Caco-2 (cell line): ENCODE data around the gene SEMA4D. TPM values are rescaled to one million over a fixed set of nuclear protein-coding genes. Genes with fewer than 3 reads are reported as not detected.

Source experiments
- BruUV-seq: library from RNA; stranded (reverse); fragments of 400-500 nt; replicated peaks from 2 replicates; lab custom pipeline; 2021; lab: Mats Ljungman, UMichigan
- CTCF ChIA-PET: fragments of 300-600 bp; sonication (Branson Sonifier 250); formaldehyde crosslinking; loops from one replicate; lab custom pipeline; 2022; ENCODE audit warnings: antibody characterized with exemption; lab: Charles Lee
- POLR2A ChIA-PET: fragments of 300-600 bp; sonication (Branson Sonifier 250); formaldehyde crosslinking; loops from one replicate; lab custom pipeline; 2022; ENCODE audit warnings: antibody characterized with exemption; lab: Charles Lee
- DNase-seq, 2 experiments: peaks; one replicate each; pipeline versions ENCODE4 v3.0.0 to v3.0.0-alpha.2; 2020 to 2022
- H3K27me3 ChIP-seq: replicated peaks from 2 replicates; pipeline ENCODE4 v1.6.0; 2011; ENCODE audit warnings: low read length; ENCODE audit not compliant: control insufficient read depth, insufficient read depth
- H3K36me3 ChIP-seq: 2 replicates; pipeline ENCODE4 v1.5.1; 2011; ENCODE audit warnings: low read length; ENCODE audit not compliant: control insufficient read depth, insufficient read depth
- H3K4me1 ChIP-seq: fragments of 250-450 bp; sonication (Bioruptor Pico); 2 replicates; pipeline ENCODE4 v1.5.1; 2020; ENCODE audit warnings: mild to moderate bottlenecking
- H3K4me3 ChIP-seq: 2 replicates; pipeline ENCODE4 v1.5.1; 2011; ENCODE audit warnings: low read depth, mild to moderate bottlenecking, control low read depth, low read length
- H3K9me3 ChIP-seq: fragments of 250-450 bp; sonication (Bioruptor Pico); 2 replicates; pipeline ENCODE4 v1.5.1; 2020; ENCODE audit warnings: mild to moderate bottlenecking, moderate library complexity
- H3K27ac Mint-ChIP-seq: one replicate; pipeline ENCODE4 v1.8.0; 2022; ENCODE audit warnings: mixed read lengths; ENCODE audit not compliant: unreplicated experiment
- H3K27me3 Mint-ChIP-seq: one replicate; pipeline ENCODE4 v1.8.0; 2022; ENCODE audit warnings: mixed read lengths; ENCODE audit not compliant: insufficient read depth, unreplicated experiment
- H3K36me3 Mint-ChIP-seq: one replicate; pipeline ENCODE4 v1.8.0; 2022; ENCODE audit warnings: mild to moderate bottlenecking, mixed read lengths; ENCODE audit not compliant: insufficient read depth, unreplicated experiment
- H3K4me1 Mint-ChIP-seq: one replicate; pipeline ENCODE4 v1.8.0; 2022; ENCODE audit warnings: low read depth, mixed read lengths; ENCODE audit not compliant: unreplicated experiment
- H3K4me3 Mint-ChIP-seq: one replicate; pipeline ENCODE4 v1.8.0; 2022; ENCODE audit warnings: mild to moderate bottlenecking, moderate library complexity, mixed read lengths; ENCODE audit not compliant: unreplicated experiment
- H3K9me3 Mint-ChIP-seq: one replicate; pipeline ENCODE4 v1.8.0; 2022; ENCODE audit warnings: mixed read lengths; ENCODE audit not compliant: unreplicated experiment
- intact Hi-C: fragments of 100-400 bp; cut with micrococcal nuclease; formaldehyde crosslinking; loops from one replicate; pipeline ENCODE4 v1.10.0; 2022; ENCODE audit not compliant: unreplicated experiment
- total RNA-seq: library from RNA; stranded (reverse); gene quantifications from 2 replicates; pipeline ENCODE4 v1.2.3, GENCODE V29; 2022
- TF ChIP-seq, protein P1 (sequence below), 2 experiments: fragments of 200-600 bp in 1 of 2; IDR thresholded peaks; 1 replicate in 1 of 2; 2 replicates in 1 of 2; pipeline versions ENCODE4 v1.5.1 to v1.8.0; 2011 to 2022; ENCODE audit warnings: antibody characterized with exemption in 1 of 2, control low read depth in 1 of 2, inconsistent platforms in 1 of 2, low read depth in 1 of 2, low read length in 1 of 2, mild to moderate bottlenecking in 1 of 2, moderate library complexity in 1 of 2; ENCODE audit not compliant: insufficient read depth in 1 of 2, severe bottlenecking in 1 of 2, unreplicated experiment in 1 of 2

The SEMA4D gene
- total RNA-seq, 1 experiment from 2014 or later, result 17.1 TPM

- H3K27me3 Mint-ChIP-seq, result no peaks in the 10 kb centered on the region
- H3K4me3 Mint-ChIP-seq, result no peak overlapping the region
- TF ChIP-seq, protein P1, sequence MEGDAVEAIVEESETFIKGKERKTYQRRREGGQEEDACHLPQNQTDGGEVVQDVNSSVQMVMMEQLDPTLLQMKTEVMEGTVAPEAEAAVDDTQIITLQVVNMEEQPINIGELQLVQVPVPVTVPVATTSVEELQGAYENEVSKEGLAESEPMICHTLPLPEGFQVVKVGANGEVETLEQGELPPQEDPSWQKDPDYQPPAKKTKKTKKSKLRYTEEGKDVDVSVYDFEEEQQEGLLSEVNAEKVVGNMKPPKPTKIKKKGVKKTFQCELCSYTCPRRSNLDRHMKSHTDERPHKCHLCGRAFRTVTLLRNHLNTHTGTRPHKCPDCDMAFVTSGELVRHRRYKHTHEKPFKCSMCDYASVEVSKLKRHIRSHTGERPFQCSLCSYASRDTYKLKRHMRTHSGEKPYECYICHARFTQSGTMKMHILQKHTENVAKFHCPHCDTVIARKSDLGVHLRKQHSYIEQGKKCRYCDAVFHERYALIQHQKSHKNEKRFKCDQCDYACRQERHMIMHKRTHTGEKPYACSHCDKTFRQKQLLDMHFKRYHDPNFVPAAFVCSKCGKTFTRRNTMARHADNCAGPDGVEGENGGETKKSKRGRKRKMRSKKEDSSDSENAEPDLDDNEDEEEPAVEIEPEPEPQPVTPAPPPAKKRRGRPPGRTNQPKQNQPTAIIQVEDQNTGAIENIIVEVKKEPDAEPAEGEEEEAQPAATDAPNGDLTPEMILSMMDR (IDR thresholded peaks at IDR 0.05; ENCODE audit: insufficient read depth in 1 of 2, low read depth in 1 of 2, low read length in 1 of 2, severe bottlenecking in 1 of 2, unreplicated experiment in 1 of 2), result no peak
- no peak overlapping the region for H3K4me3 ChIP-seq
- no TSS peak for BruUV-seq
- H3K36me3 ChIP-seq, result no peaks in the 10 kb centered on the region
- ChIA-PET CTCF (no interaction called here), POLR2A (no interaction called here)
- intact Hi-C loops, result no loop called here
- no peaks in the 10 kb centered on the region for H3K27me3 ChIP-seq
- no peaks in the 10 kb centered on the region for H3K9me3 ChIP-seq
- no peak overlapping the region for H3K27ac Mint-ChIP-seq
- H3K36me3 Mint-ChIP-seq, result no peaks in the 10 kb centered on the region
- no peaks in the 10 kb centered on the region for H3K4me1 Mint-ChIP-seq
- no peaks in the 10 kb centered on the region for H3K9me3 Mint-ChIP-seq
- DNase-seq, result no peak
- no peaks in the 10 kb centered on the region for H3K4me1 ChIP-seq
Measured at GRCh38 chr9:89407070-89407469, 90.8 kb downstream of the SEMA4D start.

- Mint-ChIP-seq H3K9me3 (no peaks in the 10 kb centered on the region), H3K36me3 (no peaks in the 10 kb centered on the region), H3K4me1 (no peaks in the 10 kb centered on the region), H3K4me3 (no peak overlapping the region), H3K27me3 (no peaks in the 10 kb centered on the region), H3K27ac (no peak overlapping the region)
- BruUV-seq, result no TSS peak
- TF ChIP-seq, protein P1 (IDR thresholded peaks at IDR 0.05; ENCODE audit: insufficient read depth in 1 of 2, low read depth in 1 of 2, low read length in 1 of 2, severe bottlenecking in 1 of 2, unreplicated experiment in 1 of 2), result no peak
- intact Hi-C loops, result no loop called here
- Histone ChIP-seq H3K27me3 (no peaks in the 10 kb centered on the region), H3K36me3 (no peaks in the 10 kb centered on the region), H3K4me3 (no peak overlapping the region), H3K9me3 (no peaks in the 10 kb centered on the region), H3K4me1 (no peaks in the 10 kb centered on the region)
- ChIA-PET POLR2A (no interaction called here), CTCF (no interaction called here)
- DNase-seq, result no peak
Measured at GRCh38 chr9:89405826-89406225, 92.1 kb downstream of the SEMA4D start.

- ChIA-PET CTCF (no interaction called here), POLR2A (no interaction called here)
- TF ChIP-seq, protein P1 (IDR thresholded peaks at IDR 0.05; ENCODE audit: insufficient read depth in 1 of 2, low read depth in 1 of 2, low read length in 1 of 2, severe bottlenecking in 1 of 2, unreplicated experiment in 1 of 2), result no peak
- H3K27me3 ChIP-seq, result no peaks in the 10 kb centered on the region
- H3K9me3 ChIP-seq, result no peaks in the 10 kb centered on the region
- no peaks in the 10 kb centered on the region for H3K36me3 Mint-ChIP-seq
- no TSS peak for BruUV-seq
- H3K36me3 ChIP-seq, result no peaks in the 10 kb centered on the region
- DNase-seq, result no peak
- H3K4me3 Mint-ChIP-seq, result no peak overlapping the region
- H3K4me1 Mint-ChIP-seq, result no peaks in the 10 kb centered on the region
- no peaks in the 10 kb centered on the region for H3K4me1 ChIP-seq
- H3K9me3 Mint-ChIP-seq, result no peaks in the 10 kb centered on the region
- no peak overlapping the region for H3K27ac Mint-ChIP-seq
- intact Hi-C loops, result no loop called here
- H3K4me3 ChIP-seq, result no peak overlapping the region
- no peaks in the 10 kb centered on the region for H3K27me3 Mint-ChIP-seq
Measured at GRCh38 chr9:89404074-89404473, 93.8 kb downstream of the SEMA4D start.
